Hepatic stellate cell (primary cell): ENCODE data around the gene TTF2.
"Not testable (repeated sequence)": the region's sequence is repeated elsewhere in the genome, so short reads cannot be mapped to it uniquely, and the experiment has no call there.

Source experiments
- DNase-seq: peaks from one replicate; pipeline ENCODE4 v3.0.0; 2011; ENCODE audit warnings: low spot score

Gene TTF2

GRCh38 chr1:117121589-117122329 is 61.6 kb downstream of the TTF2 start, which contains the start of gene TRIM45:
Gene TRIM45 (minus strand): TSS chr1:117121749. CDS start chr1:117121201, 548 bp downstream.
- peak; percentile 97 for DNase-seq

- no peak for DNase-seq
Observed at GRCh38 chr1:117122330-117123025, 62.4 kb downstream of the TTF2 start.

- DNase-seq = no peak
Observed at GRCh38 chr1:117123274-117123673, 63.1 kb downstream of the TTF2 start.

GRCh38 chr1:117124661-117125060 is 64.5 kb downstream of the TTF2 start:
- no peak for DNase-seq

- DNase-seq = no peak
Observed at GRCh38 chr1:117127795-117128194, 67.7 kb downstream of the TTF2 start.

GRCh38 chr1:117128323-117129079 is 68.4 kb downstream of the TTF2 start:
- peak; percentile 54 for DNase-seq

GRCh38 chr1:117130526-117130925 is 70.4 kb downstream of the TTF2 start:
- DNase-seq = no peak

- no peak for DNase-seq
Observed at GRCh38 chr1:117135329-117135728, 75.2 kb downstream of the TTF2 start.

GRCh38 chr1:117136749-117137148 is 76.6 kb downstream of the TTF2 start:
- DNase-seq = no peak

- no peak for DNase-seq
Observed at GRCh38 chr1:117137281-117137855, 77.2 kb downstream of the TTF2 start.

GRCh38 chr1:117138106-117138505 is 78.0 kb downstream of the TTF2 start:
- no peak for DNase-seq

- DNase-seq = no peak
Observed at GRCh38 chr1:117138561-117138960, 78.4 kb downstream of the TTF2 start.

GRCh38 chr1:117142200-117142599 is 82.1 kb downstream of the TTF2 start:
- DNase-seq = peak; percentile 43

GRCh38 chr1:117143172-117143571 is 83.0 kb downstream of the TTF2 start:
- no peak for DNase-seq

GRCh38 chr1:117143871-117144270 is 83.7 kb downstream of the TTF2 start:
- DNase-seq = no peak

GRCh38 chr1:117146072-117146471 is 85.9 kb downstream of the TTF2 start:
- no peak for DNase-seq

- peak; percentile 67 for DNase-seq
Observed at GRCh38 chr1:117146575-117147340, 86.6 kb downstream of the TTF2 start.

- DNase-seq = no peak
Observed at GRCh38 chr1:117147341-117147831, 87.3 kb downstream of the TTF2 start.

GRCh38 chr1:117147856-117148588 is 87.9 kb downstream of the TTF2 start:
- no peak for DNase-seq

GRCh38 chr1:117150316-117150715 is 90.2 kb downstream of the TTF2 start:
- no peak for DNase-seq

GRCh38 chr1:117151305-117151704 is 91.2 kb downstream of the TTF2 start:
- not testable (repeated sequence) for DNase-seq
